ENCODE results near the gene PIGA.
"Not testable (repeated sequence)": the region's sequence is repeated elsewhere in the genome, so short reads cannot be mapped to it uniquely, and the experiment has no call there.

The PIGA gene

DNA sequence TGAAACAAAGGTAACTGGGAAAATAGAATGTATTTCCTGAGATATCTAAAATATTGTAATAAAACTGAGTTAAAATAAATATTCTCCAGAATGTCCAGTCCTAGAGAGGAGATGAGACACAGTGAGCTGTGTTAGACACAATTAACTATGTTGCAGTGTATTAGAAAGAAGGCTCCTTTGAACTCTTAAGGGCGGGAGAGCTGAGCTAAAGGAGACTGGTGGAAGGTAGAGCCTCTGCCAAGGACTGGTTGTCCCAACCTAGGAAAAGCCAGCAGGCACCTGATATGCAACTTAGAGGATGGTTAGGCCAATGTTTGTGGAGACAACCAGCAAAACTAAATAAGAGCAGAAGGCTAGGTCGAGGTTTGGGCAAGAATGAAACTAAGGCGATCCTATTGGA lies 24.2 kb downstream of the PIGA start:
- Histone ChIP-seq H2AFZ (ENCODE audit: low read depth, low read length) (no peak overlapping the region), H3K27me3 (ENCODE audit: insufficient read depth, low read length) (peaks cover 2% of the 10 kb centered on the region), H3K4me3 (ENCODE audit: low read length) (no peak overlapping the region), H3K4me1 (ENCODE audit: insufficient read depth, low read length) (no peaks in the 10 kb centered on the region), H3K36me3 (ENCODE audit: insufficient read depth, low read length) (no peaks in the 10 kb centered on the region), H3K9me3 (ENCODE audit: low read length) (peaks cover 4% of the 10 kb centered on the region)

GRCh38 chrX:15310117-15310516 lies 25.2 kb downstream of the PIGA start:
- Histone ChIP-seq H3K36me3 (ENCODE audit: insufficient read depth, low read length) (no peaks in the 10 kb centered on the region), H3K27me3 (ENCODE audit: insufficient read depth, low read length) (peaks cover 2% of the 10 kb centered on the region), H3K9me3 (ENCODE audit: low read length) (peaks cover 4% of the 10 kb centered on the region), H3K4me3 (ENCODE audit: low read length) (no peak overlapping the region), H2AFZ (ENCODE audit: low read depth, low read length) (no peak overlapping the region), H3K4me1 (ENCODE audit: insufficient read depth, low read length) (no peaks in the 10 kb centered on the region)

GRCh38 chrX:15305899-15306298 lies 29.4 kb downstream of the PIGA start:
- H2AFZ ChIP-seq (ENCODE audit: low read depth, low read length); H3K4me1 ChIP-seq (ENCODE audit: insufficient read depth, low read length); H3K4me3 ChIP-seq (ENCODE audit: low read length); H3K36me3 ChIP-seq (ENCODE audit: insufficient read depth, low read length); H3K9me3 ChIP-seq (ENCODE audit: low read length): not testable (repeated sequence)
- H3K27me3 ChIP-seq (ENCODE audit: insufficient read depth, low read length) = peaks cover 11% of the 10 kb centered on the region

DNA sequence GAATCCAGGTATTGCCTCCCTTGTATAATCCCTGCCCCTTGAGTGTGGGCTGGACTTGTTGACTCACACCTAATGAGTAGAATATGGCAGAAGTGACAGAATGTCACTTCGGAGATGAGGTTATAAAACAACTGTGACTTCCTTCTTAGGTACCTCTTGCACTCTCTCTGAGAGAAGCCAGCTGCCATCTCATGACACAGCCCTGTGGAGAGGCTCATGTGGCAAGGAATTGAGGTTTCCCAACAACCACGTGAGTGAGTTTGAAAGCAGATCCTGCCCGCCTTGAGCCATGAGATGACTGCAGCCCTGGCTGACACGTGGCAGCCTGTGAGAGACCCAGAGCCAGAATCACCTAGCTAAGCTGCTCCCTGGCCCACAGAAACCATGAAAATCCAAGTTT lies 33.4 kb downstream of the PIGA start:
- Histone ChIP-seq H3K36me3 (ENCODE audit: insufficient read depth, low read length) (no peaks in the 10 kb centered on the region), H3K4me3 (ENCODE audit: low read length) (no peak overlapping the region), H2AFZ (ENCODE audit: low read depth, low read length) (no peak overlapping the region), H3K4me1 (ENCODE audit: insufficient read depth, low read length) (no peaks in the 10 kb centered on the region), H3K9me3 (ENCODE audit: low read length) (no peaks in the 10 kb centered on the region), H3K27me3 (ENCODE audit: insufficient read depth, low read length) (peaks cover 9% of the 10 kb centered on the region)

DNA sequence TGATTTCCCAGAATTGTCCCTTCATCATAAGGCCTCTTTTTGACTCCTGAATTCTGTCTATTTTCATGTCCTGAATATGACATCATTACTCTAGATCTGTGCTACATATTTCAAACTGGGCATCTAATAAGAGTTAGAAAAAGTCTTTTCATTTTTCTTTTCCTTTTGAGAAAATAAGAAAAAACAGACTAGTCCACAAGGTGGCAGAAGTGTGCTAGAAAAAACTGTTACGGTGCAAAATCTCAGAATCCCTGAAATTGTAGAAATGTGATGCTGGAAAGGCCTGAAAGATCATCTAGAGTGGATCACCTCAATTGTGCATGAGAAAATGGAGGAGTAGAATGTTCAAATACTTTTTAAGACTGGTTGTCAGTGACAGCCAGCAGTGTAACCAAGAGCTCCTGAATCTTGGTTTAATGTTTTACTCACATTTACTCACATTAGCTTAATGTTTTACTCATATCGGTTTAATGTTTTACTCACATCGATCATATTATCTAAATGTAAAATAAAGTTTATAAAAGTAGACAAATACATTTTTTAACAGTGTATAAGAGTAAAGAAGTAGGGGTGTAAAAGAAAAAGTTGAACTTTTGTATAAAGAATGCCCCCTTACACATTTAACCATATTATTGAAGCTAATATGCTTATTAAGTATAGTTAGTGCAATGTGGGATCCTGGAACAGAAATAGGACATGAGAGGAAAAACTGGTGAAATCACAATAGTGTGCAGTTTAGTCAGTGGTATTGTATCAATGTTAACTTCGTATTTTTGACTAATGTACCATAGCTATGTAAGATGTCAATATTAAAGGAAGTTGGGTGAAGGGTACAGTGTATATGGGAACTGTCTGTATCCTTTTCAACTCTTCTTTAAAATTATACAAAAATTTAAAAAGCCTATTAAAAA lies 35.1 kb downstream of the PIGA start:
- Histone ChIP-seq H3K4me1 (ENCODE audit: insufficient read depth, low read length) (no peaks in the 10 kb centered on the region), H3K9me3 (ENCODE audit: low read length) (no peaks in the 10 kb centered on the region), H3K36me3 (ENCODE audit: insufficient read depth, low read length) (no peaks in the 10 kb centered on the region), H3K27me3 (ENCODE audit: insufficient read depth, low read length) (peaks cover 9% of the 10 kb centered on the region), H3K4me3 (ENCODE audit: low read length) (no peak overlapping the region), H2AFZ (ENCODE audit: low read depth, low read length) (no peak overlapping the region)

- H3K27me3 ChIP-seq (ENCODE audit: insufficient read depth, low read length) = peaks cover 9% of the 10 kb centered on the region
- H3K36me3 ChIP-seq (ENCODE audit: insufficient read depth, low read length) = no peaks in the 10 kb centered on the region
- H3K4me1 ChIP-seq (ENCODE audit: insufficient read depth, low read length) = no peaks in the 10 kb centered on the region
- no peaks in the 10 kb centered on the region for H3K9me3 ChIP-seq (ENCODE audit: low read length)
- H2AFZ ChIP-seq (ENCODE audit: low read depth, low read length) = no peak overlapping the region
- no peak overlapping the region for H3K4me3 ChIP-seq (ENCODE audit: low read length)
Observed at GRCh38 chrX:15298780-15299179, 36.5 kb downstream of the PIGA start.

- H2AFZ ChIP-seq (ENCODE audit: low read depth, low read length) = no peak overlapping the region
- H3K4me3 ChIP-seq (ENCODE audit: low read length) = no peak overlapping the region
- H3K36me3 ChIP-seq (ENCODE audit: insufficient read depth, low read length) = no peaks in the 10 kb centered on the region
Observed at GRCh38 chrX:15298201-15298600, 37.1 kb downstream of the PIGA start.

GRCh38 chrX:15293451-15293850 lies 41.9 kb downstream of the PIGA start:
- Histone ChIP-seq H3K36me3 (ENCODE audit: insufficient read depth, low read length) (no peaks in the 10 kb centered on the region), H3K4me1 (ENCODE audit: insufficient read depth, low read length) (no peaks in the 10 kb centered on the region), H3K4me3 (ENCODE audit: low read length) (no peak overlapping the region), H3K9me3 (ENCODE audit: low read length) (no peaks in the 10 kb centered on the region), H3K27me3 (ENCODE audit: insufficient read depth, low read length) (peaks cover 8% of the 10 kb centered on the region), H2AFZ (ENCODE audit: low read depth, low read length) (no peak overlapping the region)

More at GRCh38 chrX:15298201-15298600, 37.1 kb downstream of the PIGA start:
- no peaks in the 10 kb centered on the region for H3K4me1 ChIP-seq (ENCODE audit: insufficient read depth, low read length)
- H3K9me3 ChIP-seq (ENCODE audit: low read length) = no peaks in the 10 kb centered on the region
- peaks cover 9% of the 10 kb centered on the region for H3K27me3 ChIP-seq (ENCODE audit: insufficient read depth, low read length)

GRCh38 chrX:15292861-15293260 lies 42.5 kb downstream of the PIGA start:
- Histone ChIP-seq H3K9me3 (ENCODE audit: low read length) (no peaks in the 10 kb centered on the region), H3K36me3 (ENCODE audit: insufficient read depth, low read length) (no peaks in the 10 kb centered on the region), H3K4me3 (ENCODE audit: low read length) (no peak overlapping the region), H3K27me3 (ENCODE audit: insufficient read depth, low read length) (peaks cover 8% of the 10 kb centered on the region), H2AFZ (ENCODE audit: low read depth, low read length) (no peak overlapping the region), H3K4me1 (ENCODE audit: insufficient read depth, low read length) (no peaks in the 10 kb centered on the region)

DNA sequence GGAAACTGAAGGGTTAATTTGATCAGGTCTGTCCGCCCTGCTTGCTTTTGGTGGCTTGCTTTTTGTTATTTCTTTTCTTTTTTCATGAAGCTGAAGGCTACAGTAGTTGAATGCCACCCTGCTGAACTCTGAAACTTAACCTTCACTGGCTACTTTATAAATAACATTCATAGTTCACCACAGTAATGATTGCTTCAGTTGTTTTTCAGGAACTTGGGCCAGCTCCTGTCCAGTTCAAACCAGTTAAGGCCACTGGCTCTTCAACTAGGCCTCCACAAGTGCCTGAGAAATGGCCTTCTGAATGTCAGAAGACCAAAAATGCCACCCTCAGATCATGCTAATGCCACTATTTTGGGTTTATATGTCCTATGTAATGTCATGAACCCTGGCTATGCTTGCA lies 57.7 kb downstream of the PIGA start:
- Histone ChIP-seq H3K36me3 (ENCODE audit: insufficient read depth, low read length) (no peaks in the 10 kb centered on the region), H2AFZ (ENCODE audit: low read depth, low read length) (no peak overlapping the region), H3K9me3 (ENCODE audit: low read length) (peaks cover 2% of the 10 kb centered on the region), H3K27me3 (ENCODE audit: insufficient read depth, low read length) (peaks cover 6% of the 10 kb centered on the region), H3K4me1 (ENCODE audit: insufficient read depth, low read length) (no peaks in the 10 kb centered on the region), H3K4me3 (ENCODE audit: low read length) (no peak overlapping the region)

DNA sequence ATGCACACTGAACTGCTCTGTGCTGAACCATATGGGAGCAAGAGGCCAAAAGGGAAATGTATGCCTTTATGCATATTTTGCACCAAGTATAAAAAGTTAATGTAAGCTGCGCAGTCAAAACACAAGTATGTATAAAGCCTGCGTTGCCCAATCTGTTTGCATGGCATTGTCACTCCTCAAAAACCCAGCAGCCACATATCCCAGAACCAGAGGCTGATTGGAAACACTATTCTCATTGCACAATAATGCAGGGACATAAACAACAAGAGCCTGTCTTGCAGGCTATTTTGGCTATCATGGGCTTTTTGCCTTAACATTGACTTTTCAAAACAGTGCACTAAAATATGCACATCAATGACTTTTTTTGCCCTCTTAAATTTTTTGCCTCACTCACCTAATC lies 60.4 kb downstream of the PIGA start:
- Histone ChIP-seq H2AFZ (ENCODE audit: low read depth, low read length) (no peak overlapping the region), H3K36me3 (ENCODE audit: insufficient read depth, low read length) (no peaks in the 10 kb centered on the region), H3K4me3 (ENCODE audit: low read length) (no peak overlapping the region), H3K4me1 (ENCODE audit: insufficient read depth, low read length) (no peaks in the 10 kb centered on the region), H3K9me3 (ENCODE audit: low read length) (peaks cover 2% of the 10 kb centered on the region), H3K27me3 (ENCODE audit: insufficient read depth, low read length) (peaks cover 11% of the 10 kb centered on the region)

- not testable (repeated sequence) for H3K36me3 ChIP-seq (ENCODE audit: insufficient read depth, low read length); H3K4me3 ChIP-seq (ENCODE audit: low read length); H3K4me1 ChIP-seq (ENCODE audit: insufficient read depth, low read length); H2AFZ ChIP-seq (ENCODE audit: low read depth, low read length); H3K27me3 ChIP-seq (ENCODE audit: insufficient read depth, low read length); H3K9me3 ChIP-seq (ENCODE audit: low read length)
Observed at GRCh38 chrX:15273275-15273674, 62.0 kb downstream of the PIGA start.

GRCh38 chrX:15271757-15272156 lies 63.6 kb downstream of the PIGA start:
- Histone ChIP-seq H2AFZ (ENCODE audit: low read depth, low read length) (no peak overlapping the region), H3K27me3 (ENCODE audit: insufficient read depth, low read length) (peaks cover 5% of the 10 kb centered on the region), H3K4me1 (ENCODE audit: insufficient read depth, low read length) (no peaks in the 10 kb centered on the region), H3K36me3 (ENCODE audit: insufficient read depth, low read length) (no peaks in the 10 kb centered on the region), H3K9me3 (ENCODE audit: low read length) (peaks cover 2% of the 10 kb centered on the region), H3K4me3 (ENCODE audit: low read length) (no peak overlapping the region)
